Psoas muscle (tissue), 8 donors: Measurements from ENCODE around the gene KCNK3. TPM values are rescaled to one million over a fixed set of nuclear protein-coding genes. Genes with fewer than 3 reads are reported as not detected.

Experiments used
- ATAC-seq, 4 donors: fragments of 200-7000 bp; cut with Tn5 transposase; one replicate each; pipeline ENCODE4 v1.9.1; 2020; ENCODE audit warnings: moderate library complexity in 3 of 4, mild to moderate bottlenecking in 2 of 4
- DNase-seq, 2 donors: peaks; one replicate each; pipeline ENCODE4 v3.0.0-alpha.2; 2020
- H3K27ac ChIP-seq: fragments of 200-600 bp; one replicate; pipeline ENCODE4 v1.8.0; 2022
- H3K27me3 ChIP-seq, 3 donors: fragments of 200-600 bp in 1 of 3; one replicate each; pipeline versions ENCODE4 v1.6.1 to v1.8.0; 2013 to 2022; ENCODE audit warnings: low read length in 2 of 3, mild to moderate bottlenecking in 2 of 3, moderate library complexity in 1 of 3; ENCODE audit not compliant: insufficient read depth in 3 of 3
- H3K36me3 ChIP-seq, 2 donors: fragments of 200-600 bp in 1 of 2; one replicate each; pipeline versions ENCODE4 v1.6.1 to v1.8.0; 2013 to 2022; ENCODE audit warnings: low read depth in 1 of 2, mild to moderate bottlenecking in 1 of 2, moderate library complexity in 1 of 2; ENCODE audit not compliant: insufficient read depth in 1 of 2
- H3K4me1 ChIP-seq: fragments of 200-600 bp; one replicate; pipeline ENCODE4 v1.8.0; 2022
- H3K4me3 ChIP-seq: fragments of 200-600 bp; one replicate; pipeline ENCODE4 v1.8.0; 2022; ENCODE audit warnings: mild to moderate bottlenecking
- H3K9me3 ChIP-seq: fragments of 200-600 bp; one replicate; pipeline ENCODE4 v1.8.0; 2022
- CTCF ChIP-seq: fragments of 200-600 bp; IDR thresholded peaks from one replicate; pipeline ENCODE4 v1.8.0; 2022; ENCODE audit warnings: antibody characterized with exemption
- WGBS, 3 donors: extraction: QIAGEN DNeasy Blood & Tissue Kit; methylation state at CpG; one replicate each; pipeline versions ENCODE4 v1.1.6 to v1.1.7; 2013; 5-methylcytosine and 5-hydroxymethylcytosine counted together
- intact Hi-C, 2 donors: fragments of 100-400 bp; cut with DNase I; formaldehyde crosslinking; loops; one replicate each; pipeline versions ENCODE4 v1.11.0 to v1.14.2; 2022
- polyA plus RNA-seq, 3 donors: library from polyadenylated mRNA; stranded (reverse); fragments of 200-250 nt; gene quantifications; one replicate each; pipeline ENCODE4 v1.2.3, GENCODE V29; 2013
- total RNA-seq, 4 donors: library from RNA; stranded (reverse); fragmentation: NEBNext Ultra II Directional in 2 of 4; extraction: Animal tissue kit (Norgen Biotek cat#: 25700) in 2 of 4; gene quantifications; one replicate each; pipeline versions ENCODE4 v1.2.1 to v1.2.4, GENCODE V29; 2021 to 2023
- donor health status: healthy with polysubstance abuse.
- donor health status: DM: no; HTN: no; CAD: no; lungs with moderate emphysema.
- donor health status: Bipolar disorder and iron deficiency.
- donor health status: healthy.
- donor health status: DM: yes; HTN: yes; CAD: no.
- donor health status: DM: no; HTN: no; CAD: no.
- donor health status: DM: no; HTN: no; CAD: no.
- donor health status: DM: yes; HTN: yes; CAD: no.

KCNK3 gene
- total and polyA plus RNA-seq, 7 donors = 0.06 to 2.3 (median 0.15) TPM

GRCh38 chr2:26687801-26688200, 4.7 kb upstream of the KCNK3 start:
- no peaks in the 10 kb centered on the region for H3K9me3 ChIP-seq
- peaks cover 0 to 25% (median 6%) of the 10 kb centered on the region in 3 donors for H3K27me3 ChIP-seq
- 54 to 61% (median 55%) methylated on average over 5 of the region's 5 CpGs for WGBS, 3 donors
- H3K27ac ChIP-seq = no peak overlapping the region
- DNase-seq (peak in 1 of 2 donors; percentile 12), ATAC-seq (no peak)
- no peaks in the 10 kb centered on the region for H3K36me3 ChIP-seq
- intact Hi-C loops = no loop called here
- no peak for TF ChIP-seq CTCF
- no peaks in the 10 kb centered on the region for H3K4me1 ChIP-seq
- H3K4me3 ChIP-seq = no peak overlapping the region

- WGBS, 3 donors = 31 to 42% (median 37%) methylated on average over 3 of the region's 3 CpGs
- Histone ChIP-seq H3K36me3 (no peaks in the 10 kb centered on the region), H3K9me3 (no peaks in the 10 kb centered on the region), H3K4me3 (no peak overlapping the region), H3K27me3 (peaks cover 0 to 55% (median 26%) of the 10 kb centered on the region in 3 donors), H3K27ac (no peak overlapping the region), H3K4me1 (no peaks in the 10 kb centered on the region)
- no peak for ATAC-seq
- DNase-seq = no peak
- no peak for TF ChIP-seq CTCF
- intact Hi-C loops = no loop called here
Observed at GRCh38 chr2:26691161-26691560, 1.4 kb upstream of the KCNK3 start.

GRCh38 chr2:26691881-26692278, 642 bp upstream of the KCNK3 start:
- TF ChIP-seq CTCF = no peak
- WGBS, 3 donors = 23 to 27% (median 23%) methylated on average over 6 of the region's 6 CpGs
- no peak for ATAC-seq
- Histone ChIP-seq H3K27me3 (peaks cover 0 to 61% (median 30%) of the 10 kb centered on the region in 3 donors), H3K27ac (no peak overlapping the region), H3K4me3 (no peak overlapping the region), H3K4me1 (no peaks in the 10 kb centered on the region), H3K9me3 (no peaks in the 10 kb centered on the region), H3K36me3 (no peaks in the 10 kb centered on the region)
- intact Hi-C loops = no loop called here
- DNase-seq = peak in 1 of 2 donors; percentile 29

- intact Hi-C loops = no loop called here
- peak in 2 of 4 donors; percentile 14 to 20 for ATAC-seq
- DNase-seq = no peak
- Histone ChIP-seq H3K27me3 (peaks cover 0 to 74% (median 33%) of the 10 kb centered on the region in 3 donors), H3K36me3 (no peaks in the 10 kb centered on the region), H3K4me1 (no peaks in the 10 kb centered on the region), H3K27ac (no peak overlapping the region), H3K9me3 (no peaks in the 10 kb centered on the region), H3K4me3 (peak overlapping the region; percentile 43)
- no peak for TF ChIP-seq CTCF
- WGBS, 3 donors = 1 to 2% (median 2%) methylated on average over 71 to 83 of the region's 83 CpGs
Observed at GRCh38 chr2:26692897-26693849, 651 bp downstream of the KCNK3 start.
